H7 (cell line): ENCODE data around the gene CD53. TPM values are rescaled to one million over a fixed set of nuclear protein-coding genes. Genes with fewer than 3 reads are reported as not detected.
A peak's percentile ranks its signal among the peaks of the same experiment; 100 is the strongest.
"Not testable (repeated sequence)": the region's sequence is repeated elsewhere in the genome, so short reads cannot be mapped to it uniquely, and the experiment has no call there.

Source experiments
- DNase-seq: peaks from one replicate; pipeline ENCODE4 v3.0.0; 2012
- H3K27me3 ChIP-seq: 2 replicates; pipeline ENCODE4 v1.6.0; 2011; ENCODE audit warnings: mild to moderate bottlenecking, low read length; ENCODE audit not compliant: control insufficient read depth, insufficient read depth
- H3K36me3 ChIP-seq: replicated peaks from 2 replicates; pipeline ENCODE4 v1.5.1; 2011; ENCODE audit warnings: low read length; ENCODE audit not compliant: control insufficient read depth, insufficient read depth
- H3K4me3 ChIP-seq: 2 replicates; pipeline ENCODE4 v1.5.1; 2011; ENCODE audit warnings: low read depth, mild to moderate bottlenecking, control low read depth, low read length, moderate library complexity; ENCODE audit not compliant: insufficient read depth
- total RNA-seq: library from RNA; depleted of rRNA; stranded (reverse); fragments of >200 nt; shearing (Covaris generic); gene quantifications from 2 replicates; pipeline ENCODE4 v1.2.3, GENCODE V29; 2014; rRNA removed

The CD53 gene
- 0.14 and 0.26 TPM in 2 replicates for total RNA-seq

- Histone ChIP-seq H3K36me3 (no peaks in the 10 kb centered on the region), H3K4me3 (no peak within 1 kb of the TSS), H3K27me3 (no peaks in the 10 kb centered on the region)
- no peak for DNase-seq
Measured at GRCh38 chr1:110872745-110873720, at the start of gene CD53. CD53 (plus strand) TSS chr1:110873148; CDS start chr1:110891409, 18,261 bp downstream.

DNA sequence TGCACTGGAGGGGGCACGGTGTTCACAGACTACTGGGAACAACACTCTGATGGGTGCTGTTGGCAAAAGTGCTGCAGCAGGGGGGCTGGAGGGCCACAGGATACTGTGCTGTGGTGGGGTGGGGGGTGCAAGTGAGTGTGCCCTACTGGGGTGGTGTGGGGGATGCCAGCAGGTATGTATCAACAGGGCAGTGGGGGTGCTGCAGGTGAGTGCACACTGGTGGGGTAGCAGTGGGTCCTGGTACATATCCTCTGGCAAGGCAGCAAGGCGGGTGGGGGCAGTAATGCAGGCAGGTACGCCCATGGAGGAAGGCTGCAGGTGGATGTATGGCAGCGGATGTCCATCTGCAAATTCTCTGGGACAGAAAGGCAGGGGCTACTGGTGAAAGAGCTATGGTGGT, 48.8 kb upstream of the CD53 start:
- H3K27me3 ChIP-seq: no peaks in the 10 kb centered on the region; the same call in 1 of the 2 replicates
- no peak overlapping the region for H3K4me3 ChIP-seq
- DNase-seq: no peak
- H3K36me3 ChIP-seq: no peaks in the 10 kb centered on the region

- peak; percentile 62 for DNase-seq
- Histone ChIP-seq H3K36me3 (no peaks in the 10 kb centered on the region), H3K27me3 (no peaks in the 10 kb centered on the region), H3K4me3 (no peak overlapping the region)
Measured at GRCh38 chr1:110829955-110830553, 42.9 kb upstream of the CD53 start.

- not testable (repeated sequence) for H3K4me3 ChIP-seq, H3K27me3 ChIP-seq, H3K36me3 ChIP-seq, DNase-seq
Measured at GRCh38 chr1:110833779-110834178, 39.2 kb upstream of the CD53 start.

- Histone ChIP-seq H3K36me3 (no peaks in the 10 kb centered on the region), H3K27me3 (no peaks in the 10 kb centered on the region; the same call in 1 of the 2 replicates), H3K4me3 (no peak overlapping the region)
- no peak for DNase-seq
Measured at GRCh38 chr1:110846861-110847260, 26.1 kb upstream of the CD53 start.

DNA sequence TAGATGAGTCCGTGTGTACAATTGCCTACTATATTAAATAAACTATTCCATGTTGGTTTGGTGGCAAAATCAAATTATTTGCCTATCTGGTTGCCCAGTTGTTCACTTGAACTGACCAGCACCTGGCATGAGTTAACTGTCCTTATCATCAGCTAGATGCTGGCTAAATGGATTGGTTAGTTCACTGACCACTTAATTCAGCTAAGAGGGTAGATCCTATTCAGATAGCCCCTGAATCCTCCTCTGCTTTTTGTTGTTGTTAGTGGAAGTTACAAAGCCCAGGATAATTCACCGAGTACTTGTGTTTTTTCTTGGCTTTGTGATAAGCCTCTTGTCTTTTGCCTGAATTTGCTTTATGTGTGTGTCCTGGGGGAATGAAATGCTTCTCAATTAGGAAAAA, 22.8 kb upstream of the CD53 start:
- Histone ChIP-seq H3K27me3 (no peaks in the 10 kb centered on the region; the same call in 1 of the 2 replicates), H3K36me3 (no peaks in the 10 kb centered on the region), H3K4me3 (no peak overlapping the region)
- DNase-seq: no peak

- Histone ChIP-seq H3K36me3 (no peaks in the 10 kb centered on the region), H3K27me3 (no peaks in the 10 kb centered on the region; the same call in 1 of the 2 replicates), H3K4me3 (no peak overlapping the region)
- no peak for DNase-seq
Measured at GRCh38 chr1:110850627-110851026, 22.3 kb upstream of the CD53 start.

- H3K4me3 ChIP-seq: no peak overlapping the region
- DNase-seq: no peak
- H3K27me3 ChIP-seq: no peaks in the 10 kb centered on the region; the same call in 1 of the 2 replicates
- H3K36me3 ChIP-seq: no peaks in the 10 kb centered on the region
Measured at GRCh38 chr1:110853135-110853534, 19.8 kb upstream of the CD53 start.

- Histone ChIP-seq H3K4me3 (no peak overlapping the region), H3K36me3 (no peaks in the 10 kb centered on the region), H3K27me3 (no peaks in the 10 kb centered on the region; the same call in 1 of the 2 replicates)
- DNase-seq: no peak
Measured at GRCh38 chr1:110856410-110856809, 16.5 kb upstream of the CD53 start.

- H3K4me3 ChIP-seq: no peak overlapping the region
- no peaks in the 10 kb centered on the region; the same call in 1 of the 2 replicates for H3K27me3 ChIP-seq
- no peaks in the 10 kb centered on the region for H3K36me3 ChIP-seq
- peak; percentile 9 for DNase-seq
Measured at GRCh38 chr1:110857964-110858948, 14.7 kb upstream of the CD53 start.

DNA sequence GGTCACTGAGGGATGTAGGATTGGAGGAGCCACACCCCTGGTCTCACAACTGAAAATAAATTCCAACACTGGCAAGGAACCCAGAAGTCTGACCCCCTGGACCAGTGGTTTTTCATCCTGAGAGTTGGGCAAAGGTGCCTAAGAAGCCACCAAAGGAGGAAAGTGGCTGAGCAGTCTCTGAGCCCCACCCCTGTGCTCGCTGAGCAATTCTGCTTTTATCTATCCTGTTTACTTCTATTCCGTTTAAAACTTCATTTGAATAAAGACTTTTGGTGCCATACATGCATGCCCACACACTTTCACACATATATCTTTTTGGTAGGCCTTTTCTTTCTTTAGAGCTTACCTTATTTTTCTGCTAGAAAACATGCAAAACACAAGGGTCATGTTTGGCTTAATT, 13.9 kb upstream of the CD53 start:
- DNase-seq: no peak
- Histone ChIP-seq H3K4me3 (no peak overlapping the region), H3K27me3 (no peaks in the 10 kb centered on the region; the same call in 1 of the 2 replicates)

DNA sequence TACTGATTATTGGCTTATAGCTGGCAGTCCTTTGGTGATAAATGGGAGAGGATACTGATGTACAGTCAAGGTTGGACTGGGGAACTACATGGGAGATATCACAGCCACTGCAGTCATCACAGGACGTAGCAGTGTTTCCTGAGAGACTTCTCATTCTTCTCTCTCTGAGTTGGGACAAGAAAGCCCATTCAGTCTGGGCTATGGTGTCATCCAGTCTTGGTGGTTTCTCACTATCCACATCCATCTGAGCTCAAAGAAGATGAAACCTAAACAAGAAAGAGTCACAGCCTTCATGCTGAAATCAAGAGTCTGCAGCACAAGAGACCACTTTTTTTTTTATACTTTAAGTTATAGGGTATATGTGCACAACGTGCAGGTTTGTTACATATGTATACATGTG, 12.8 kb upstream of the CD53 start:
- no peak for DNase-seq
- no peaks in the 10 kb centered on the region for H3K36me3 ChIP-seq
- H3K27me3 ChIP-seq: no peaks in the 10 kb centered on the region; the same call in 1 of the 2 replicates
- no peak overlapping the region for H3K4me3 ChIP-seq

More for the DNA sequence above, 13.9 kb upstream of the CD53 start:
- no peaks in the 10 kb centered on the region for H3K36me3 ChIP-seq

DNA sequence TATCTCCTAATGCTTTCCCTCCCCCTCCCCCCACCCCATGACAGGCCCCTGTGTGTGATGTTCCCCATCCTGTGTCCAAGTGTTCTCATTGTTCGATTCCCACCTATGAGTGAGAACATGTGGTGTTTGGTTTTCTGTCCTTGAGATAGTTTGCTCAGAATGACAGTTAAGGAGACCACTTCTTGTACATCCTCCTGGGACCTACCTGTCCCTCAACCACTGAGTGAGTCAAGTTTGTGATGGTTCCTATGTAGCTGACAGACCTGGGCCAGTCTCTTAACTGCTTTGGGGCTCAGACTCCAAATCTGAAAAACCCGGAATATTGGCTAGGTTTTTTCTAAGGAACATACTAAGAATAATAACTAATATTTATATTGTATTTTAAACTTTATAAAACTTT, 12.3 kb upstream of the CD53 start:
- not testable (repeated sequence) for DNase-seq, H3K4me3 ChIP-seq, H3K27me3 ChIP-seq, H3K36me3 ChIP-seq

- H3K4me3 ChIP-seq, DNase-seq, H3K36me3 ChIP-seq, H3K27me3 ChIP-seq: not testable (repeated sequence)
Measured at GRCh38 chr1:110861942-110862341, 11.0 kb upstream of the CD53 start.
